HG03280 (cell line): Measurements from ENCODE around the gene GATAD2A.
"Not testable (repeated sequence)": the region's sequence is repeated elsewhere in the genome, so short reads cannot be mapped to it uniquely, and the experiment has no call there.

ENCODE experiments used
- ATAC-seq: cut with Tn5 transposase; IDR thresholded peaks from one replicate; pipeline ENCODE4 v1.9.1; 2021; ENCODE audit warnings: mild to moderate bottlenecking, moderate library complexity; ENCODE audit not compliant: unreplicated experiment

The GATAD2A gene

GRCh38 chr19:19443902-19444680 lies 38.6 kb downstream of the GATAD2A start:
- ATAC-seq: no peak

- ATAC-seq: no peak
Measured at GRCh38 chr19:19444681-19445155, 39.2 kb downstream of the GATAD2A start.

- no peak for ATAC-seq
Measured at GRCh38 chr19:19445288-19445687, 39.8 kb downstream of the GATAD2A start.

- no peak for ATAC-seq
Measured at GRCh38 chr19:19445911-19446361, 40.5 kb downstream of the GATAD2A start.

- no peak for ATAC-seq
Measured at GRCh38 chr19:19446655-19447437, 41.4 kb downstream of the GATAD2A start.

- ATAC-seq: no peak
Measured at GRCh38 chr19:19447536-19448237, 42.2 kb downstream of the GATAD2A start.

- no peak for ATAC-seq
Measured at GRCh38 chr19:19448238-19448544, 42.7 kb downstream of the GATAD2A start.

GRCh38 chr19:19451429-19452242 lies 46.2 kb downstream of the GATAD2A start:
- ATAC-seq: no peak

- ATAC-seq: no peak
Measured at GRCh38 chr19:19452243-19453124, 47.0 kb downstream of the GATAD2A start.

GRCh38 chr19:19453125-19453454 lies 47.6 kb downstream of the GATAD2A start:
- no peak for ATAC-seq

GRCh38 chr19:19455166-19455919 lies 49.9 kb downstream of the GATAD2A start:
- not testable (repeated sequence) for ATAC-seq

- ATAC-seq: no peak
Measured at GRCh38 chr19:19457671-19458070, 52.2 kb downstream of the GATAD2A start.

GRCh38 chr19:19458110-19458816 lies 52.8 kb downstream of the GATAD2A start:
- ATAC-seq: no peak

- no peak for ATAC-seq
Measured at GRCh38 chr19:19459073-19459472, 53.6 kb downstream of the GATAD2A start.

GRCh38 chr19:19459707-19460251 lies 54.3 kb downstream of the GATAD2A start:
- no peak for ATAC-seq

- ATAC-seq: no peak
Measured at GRCh38 chr19:19460258-19460731, 54.8 kb downstream of the GATAD2A start.

- no peak for ATAC-seq
Measured at GRCh38 chr19:19460761-19461265, 55.3 kb downstream of the GATAD2A start.

GRCh38 chr19:19461306-19461670 lies 55.8 kb downstream of the GATAD2A start:
- ATAC-seq: no peak
